ENCODE data around the gene POU2F1.

Gene POU2F1

DNA sequence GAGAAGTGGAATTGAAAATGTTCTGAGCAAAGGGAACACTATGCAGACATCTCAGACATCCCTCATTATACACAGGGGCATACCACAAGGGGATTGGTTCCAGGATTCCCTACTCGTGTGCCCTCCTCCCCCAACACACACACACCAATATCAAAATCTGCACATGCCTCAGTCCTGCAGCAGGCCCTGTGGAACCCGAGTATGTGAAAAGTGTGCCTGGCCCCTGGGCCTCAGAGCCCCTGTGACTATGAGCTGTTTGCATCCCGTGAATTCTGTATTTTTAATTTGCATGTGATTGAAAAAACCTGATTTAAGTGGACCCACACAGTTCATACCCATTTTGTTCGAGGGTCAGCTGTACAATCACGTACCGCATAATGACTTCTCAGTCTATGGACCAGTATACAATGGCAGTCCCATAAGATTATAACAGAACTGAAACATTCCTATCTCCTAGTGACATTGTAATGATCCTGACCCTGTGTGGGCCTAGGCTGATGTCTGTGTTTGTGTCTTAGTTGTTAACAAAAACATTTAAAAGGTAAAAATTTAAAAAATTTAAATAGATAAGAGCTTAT lies 11.3 kb downstream of the POU2F1 start:
- Histone ChIP-seq H3K4ac (ENCODE audit: low read length) (no peak overlapping the region), H3K4me2 (ENCODE audit: insufficient read depth, low read length, poor library complexity, severe bottlenecking) (no peak overlapping the region), H3K79me1 (ENCODE audit: low read depth, low read length) (peaks cover 3% of the 10 kb centered on the region), H3K4me1 (ENCODE audit: control insufficient read depth in 2 of 2, insufficient read depth in 1 of 2, low read depth in 1 of 2, low read length in 2 of 2) (peaks cover 6 to 13% of the 10 kb centered on the region in 2 donors), H3K4me3 (ENCODE audit: low read length in 2 of 2) (no peak overlapping the region), H2BK5ac (ENCODE audit: low read length) (no peak overlapping the region), H3K27me3 (ENCODE audit: control insufficient read depth in 3 of 3, insufficient read depth in 3 of 3, low read depth in 1 of 3, low read length in 3 of 3) (no peaks in the 10 kb centered on the region), H4K91ac (ENCODE audit: low read depth, low read length, poor library complexity) (no peak overlapping the region), H3K27ac (replicated peaks; ENCODE audit: low read length) (no peak overlapping the region), H4K8ac (ENCODE audit: low read depth, low read length) (no peak overlapping the region), H2BK12ac (ENCODE audit: low read length) (no peak overlapping the region), H2AK5ac (ENCODE audit: low read depth, low read length) (no peak overlapping the region), H2AFZ (ENCODE audit: low read length) (no peak overlapping the region), H3K23ac (ENCODE audit: low read depth, low read length, poor library complexity) (no peak overlapping the region), H2BK120ac (ENCODE audit: low read depth, low read length) (no peak overlapping the region), H3K14ac (ENCODE audit: low read length) (no peak overlapping the region), H3K36me3 (replicated peaks in 1 of 2; ENCODE audit: control insufficient read depth in 2 of 2, insufficient read depth in 2 of 2, low read length in 2 of 2) (no peaks in the 10 kb centered on the region), H3K18ac (ENCODE audit: low read length) (no peak overlapping the region), H3K9ac (ENCODE audit: low read depth, low read length, poor library complexity) (no peak overlapping the region), H2BK15ac (ENCODE audit: low read length) (no peak overlapping the region), H3K9me3 (replicated peaks in 1 of 2; ENCODE audit: control insufficient read depth in 2 of 2, insufficient read depth in 1 of 2, low read depth in 1 of 2, low read length in 2 of 2) (no peaks in the 10 kb centered on the region)
- DNase-seq (ENCODE audit: low spot score), result no peak
- no CpG with 5 or more reads among the region's 6 CpGs for WGBS, 2 donors (ENCODE audit: extremely low coverage in 2 of 2, insufficient read length in 2 of 2, insufficient replicate concordance in 1 of 2)

- no peaks in the 10 kb centered on the region for H3K27me3 ChIP-seq (ENCODE audit: control insufficient read depth in 3 of 3, insufficient read depth in 3 of 3, low read depth in 1 of 3, low read length in 3 of 3)
- H3K27ac ChIP-seq (replicated peaks; ENCODE audit: low read length), result no peak overlapping the region
- H4K91ac ChIP-seq (ENCODE audit: low read depth, low read length, poor library complexity), result no peak overlapping the region
- no peak overlapping the region for H2BK120ac ChIP-seq (ENCODE audit: low read depth, low read length)
- no peaks in the 10 kb centered on the region for H3K9me3 ChIP-seq (replicated peaks in 1 of 2; ENCODE audit: control insufficient read depth in 2 of 2, insufficient read depth in 1 of 2, low read depth in 1 of 2, low read length in 2 of 2)
- no peak overlapping the region for H3K9ac ChIP-seq (ENCODE audit: low read depth, low read length, poor library complexity)
- H3K4me3 ChIP-seq (ENCODE audit: low read length in 2 of 2), result no peak overlapping the region
- H2AK5ac ChIP-seq (ENCODE audit: low read depth, low read length), result no peak overlapping the region
- no peak overlapping the region for H2BK5ac ChIP-seq (ENCODE audit: low read length)
- H2AFZ ChIP-seq (ENCODE audit: low read length), result no peak overlapping the region
- H4K8ac ChIP-seq (ENCODE audit: low read depth, low read length), result no peak overlapping the region
- no peak overlapping the region for H3K14ac ChIP-seq (ENCODE audit: low read length)
- H2BK15ac ChIP-seq (ENCODE audit: low read length), result no peak overlapping the region
- H3K18ac ChIP-seq (ENCODE audit: low read length), result no peak overlapping the region
- H3K4me1 ChIP-seq (ENCODE audit: control insufficient read depth in 2 of 2, insufficient read depth in 1 of 2, low read depth in 1 of 2, low read length in 2 of 2), result peaks cover 6 to 13% of the 10 kb centered on the region in 2 donors
- no peak overlapping the region for H3K4me2 ChIP-seq (ENCODE audit: insufficient read depth, low read length, poor library complexity, severe bottlenecking)
- no peaks in the 10 kb centered on the region for H3K36me3 ChIP-seq (replicated peaks in 1 of 2; ENCODE audit: control insufficient read depth in 2 of 2, insufficient read depth in 2 of 2, low read length in 2 of 2)
- peaks cover 3% of the 10 kb centered on the region for H3K79me1 ChIP-seq (ENCODE audit: low read depth, low read length)
- no peak for DNase-seq (ENCODE audit: low spot score)
- H3K4ac ChIP-seq (ENCODE audit: low read length), result no peak overlapping the region
- no peak overlapping the region for H3K23ac ChIP-seq (ENCODE audit: low read depth, low read length, poor library complexity)
- no peak overlapping the region for H2BK12ac ChIP-seq (ENCODE audit: low read length)
- WGBS, 2 donors (ENCODE audit: extremely low coverage in 2 of 2, insufficient read length in 2 of 2, insufficient replicate concordance in 1 of 2), result no CpG with 5 or more reads among the region's 2 CpGs
Observed at GRCh38 chr1:167232801-167233200, 12.1 kb downstream of the POU2F1 start.

DNA sequence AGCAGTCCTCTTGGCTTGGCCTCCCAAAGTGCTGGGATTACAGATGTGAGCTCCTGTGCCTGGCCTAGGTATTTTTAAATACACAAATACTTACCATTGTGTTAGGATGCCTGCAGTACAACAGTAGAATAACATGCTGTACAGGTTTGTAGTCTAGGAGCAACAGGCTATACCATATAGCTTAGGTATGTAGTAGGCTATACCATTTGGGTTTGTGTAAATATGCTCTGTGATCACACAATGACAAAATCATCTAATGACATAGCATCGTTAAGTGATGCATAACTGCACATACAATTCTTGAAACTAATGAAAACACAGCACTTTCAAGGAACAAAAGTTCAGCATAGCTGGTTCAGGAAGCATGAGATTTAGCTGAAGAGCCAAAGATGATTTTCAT lies 12.7 kb downstream of the POU2F1 start:
- H3K4me2 ChIP-seq (ENCODE audit: insufficient read depth, low read length, poor library complexity, severe bottlenecking), result no peak overlapping the region
- no peak overlapping the region for H4K8ac ChIP-seq (ENCODE audit: low read depth, low read length)

DNA sequence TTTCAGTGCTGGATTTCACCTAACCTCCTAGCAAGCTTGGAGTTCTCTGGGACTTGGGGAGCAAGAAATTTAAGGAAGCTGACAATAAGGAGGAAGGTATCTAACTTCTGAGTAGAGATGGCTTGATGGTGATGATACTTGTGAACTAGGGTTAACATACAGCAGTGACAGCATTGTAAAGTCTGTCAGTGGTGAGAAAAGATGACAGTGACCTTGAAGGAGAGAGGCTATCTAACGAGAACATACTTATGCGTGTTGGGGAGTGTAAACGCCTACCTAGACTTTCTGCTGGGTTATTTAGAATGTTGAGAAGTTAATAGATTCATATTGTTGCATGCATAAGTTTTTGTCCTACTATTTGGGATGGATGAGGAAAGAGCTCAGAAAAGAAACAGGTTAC lies 16.3 kb downstream of the POU2F1 start:
- H3K23ac ChIP-seq (ENCODE audit: low read depth, low read length, poor library complexity), result no peak overlapping the region
- H2AK5ac ChIP-seq (ENCODE audit: low read depth, low read length), result no peak overlapping the region
- no peak overlapping the region for H4K91ac ChIP-seq (ENCODE audit: low read depth, low read length, poor library complexity)
- no peaks in the 10 kb centered on the region for H3K9me3 ChIP-seq (replicated peaks in 1 of 2; ENCODE audit: control insufficient read depth in 2 of 2, insufficient read depth in 1 of 2, low read depth in 1 of 2, low read length in 2 of 2)
- H2BK5ac ChIP-seq (ENCODE audit: low read length), result no peak overlapping the region
- H2BK15ac ChIP-seq (ENCODE audit: low read length), result no peak overlapping the region
- H3K79me1 ChIP-seq (ENCODE audit: low read depth, low read length), result peaks cover 3% of the 10 kb centered on the region
- H2AFZ ChIP-seq (ENCODE audit: low read length), result no peak overlapping the region
- no peak overlapping the region for H3K4me3 ChIP-seq (ENCODE audit: low read length in 2 of 2)
- H2BK12ac ChIP-seq (ENCODE audit: low read length), result no peak overlapping the region
- no peak overlapping the region for H3K14ac ChIP-seq (ENCODE audit: low read length)
- H3K4me2 ChIP-seq (ENCODE audit: insufficient read depth, low read length, poor library complexity, severe bottlenecking), result no peak overlapping the region
- H4K8ac ChIP-seq (ENCODE audit: low read depth, low read length), result no peak overlapping the region
- H3K18ac ChIP-seq (ENCODE audit: low read length), result no peak overlapping the region
- H3K9ac ChIP-seq (ENCODE audit: low read depth, low read length, poor library complexity), result no peak overlapping the region
- no peak overlapping the region for H3K27ac ChIP-seq (replicated peaks; ENCODE audit: low read length)
- WGBS, 2 donors (ENCODE audit: extremely low coverage in 2 of 2, insufficient read length in 2 of 2, insufficient replicate concordance in 1 of 2), result no CpG with 5 or more reads among the region's 3 CpGs
- no peak overlapping the region for H3K4ac ChIP-seq (ENCODE audit: low read length)
- no peaks in the 10 kb centered on the region for H3K36me3 ChIP-seq (replicated peaks in 1 of 2; ENCODE audit: control insufficient read depth in 2 of 2, insufficient read depth in 2 of 2, low read length in 2 of 2)
- no peak overlapping the region for H2BK120ac ChIP-seq (ENCODE audit: low read depth, low read length)
- H3K4me1 ChIP-seq (ENCODE audit: control insufficient read depth in 2 of 2, insufficient read depth in 1 of 2, low read depth in 1 of 2, low read length in 2 of 2), result peaks cover under 1 to 1% of the 10 kb centered on the region in 2 donors
- no peak for DNase-seq (ENCODE audit: low spot score)
- H3K27me3 ChIP-seq (ENCODE audit: control insufficient read depth in 3 of 3, insufficient read depth in 3 of 3, low read depth in 1 of 3, low read length in 3 of 3), result no peaks in the 10 kb centered on the region

More for the DNA sequence above, 12.7 kb downstream of the POU2F1 start:
- WGBS, 2 donors (ENCODE audit: extremely low coverage in 2 of 2, insufficient read length in 2 of 2, insufficient replicate concordance in 1 of 2), result no CpG with 5 or more reads among the region's 1 CpG
- peaks cover 3% of the 10 kb centered on the region for H3K79me1 ChIP-seq (ENCODE audit: low read depth, low read length)
- no peak overlapping the region for H2BK12ac ChIP-seq (ENCODE audit: low read length)
- no peak overlapping the region for H2AFZ ChIP-seq (ENCODE audit: low read length)
- H3K4me1 ChIP-seq (ENCODE audit: control insufficient read depth in 2 of 2, insufficient read depth in 1 of 2, low read depth in 1 of 2, low read length in 2 of 2), result peaks cover 6 to 13% of the 10 kb centered on the region in 2 donors
- no peak overlapping the region for H3K14ac ChIP-seq (ENCODE audit: low read length)
- H3K9me3 ChIP-seq (replicated peaks in 1 of 2; ENCODE audit: control insufficient read depth in 2 of 2, insufficient read depth in 1 of 2, low read depth in 1 of 2, low read length in 2 of 2), result no peaks in the 10 kb centered on the region
- no peaks in the 10 kb centered on the region for H3K36me3 ChIP-seq (replicated peaks in 1 of 2; ENCODE audit: control insufficient read depth in 2 of 2, insufficient read depth in 2 of 2, low read length in 2 of 2)
- no peak overlapping the region for H2BK5ac ChIP-seq (ENCODE audit: low read length)
- no peak overlapping the region for H3K18ac ChIP-seq (ENCODE audit: low read length)
- no peak overlapping the region for H3K27ac ChIP-seq (replicated peaks; ENCODE audit: low read length)
- H2BK120ac ChIP-seq (ENCODE audit: low read depth, low read length), result no peak overlapping the region
- no peak overlapping the region for H4K91ac ChIP-seq (ENCODE audit: low read depth, low read length, poor library complexity)
- no peak overlapping the region for H3K4ac ChIP-seq (ENCODE audit: low read length)
- no peak for DNase-seq (ENCODE audit: low spot score)
- H2AK5ac ChIP-seq (ENCODE audit: low read depth, low read length), result no peak overlapping the region
- H3K27me3 ChIP-seq (ENCODE audit: control insufficient read depth in 3 of 3, insufficient read depth in 3 of 3, low read depth in 1 of 3, low read length in 3 of 3), result no peaks in the 10 kb centered on the region
- no peak overlapping the region for H3K4me3 ChIP-seq (ENCODE audit: low read length in 2 of 2)
- H3K23ac ChIP-seq (ENCODE audit: low read depth, low read length, poor library complexity), result no peak overlapping the region
- no peak overlapping the region for H3K9ac ChIP-seq (ENCODE audit: low read depth, low read length, poor library complexity)
- H2BK15ac ChIP-seq (ENCODE audit: low read length), result no peak overlapping the region
